ENCODE measurements around the gene CNIH4. TPM values are rescaled to one million over a fixed set of nuclear protein-coding genes. Genes with fewer than 3 reads are reported as not detected.

CNIH4 gene
- total RNA-seq, 1 experiment from 2014 or later, result 48.9 TPM

GRCh38 chr1:224375059-224375458, 18.4 kb downstream of the CNIH4 start:
- ATAC-seq, result no peak
- DNase-seq (ENCODE audit: low read depth, low spot score), result no peak
- H3K4me3 ChIP-seq (replicated peaks in 1 of 2; ENCODE audit: low read depth in 1 of 2, low read length in 2 of 2), result no peak overlapping the region
- H3K79me2 ChIP-seq (ENCODE audit: insufficient read depth, low read length), result no peaks in the 10 kb centered on the region
- no peaks in the 10 kb centered on the region for H3K27me3 ChIP-seq (ENCODE audit: insufficient read depth, low read length)
- H3K4me2 ChIP-seq (ENCODE audit: low read length), result no peak overlapping the region
- H3K9me3 ChIP-seq (ENCODE audit: control insufficient read depth in 1 of 2, insufficient read depth in 1 of 2, low read depth in 1 of 2, low read length in 2 of 2), result no peaks in the 10 kb centered on the region
- no peak for TF ChIP-seq TCF7L2 (IDR thresholded peaks at IDR 0.05; ENCODE audit: borderline replicate concordance, extremely low read depth, insufficient read depth, insufficient read length)
- TF ChIP-seq CEBPB (IDR thresholded peaks at IDR 0.05; ENCODE audit: low read depth), result no peak
- TF ChIP-seq YY1 (IDR thresholded peaks at IDR 0.05; ENCODE audit: extremely low read depth, insufficient replicate concordance, low read depth, low read length), result no peak
- TF ChIP-seq SRF (IDR thresholded peaks at IDR 0.05; ENCODE audit: low read depth), result no peak
- TF ChIP-seq POLR2AphosphoS5 (IDR thresholded peaks at IDR 0.05; ENCODE audit: low read depth, low read length), result no peak
- no peak for TF ChIP-seq EZH2 (IDR thresholded peaks at IDR 0.05)
- TF ChIP-seq EZH2phosphoT487 (IDR thresholded peaks at IDR 0.05; ENCODE audit: borderline replicate concordance), result no peak
- H2AFZ ChIP-seq (ENCODE audit: low read depth, low read length, poor library complexity, severe bottlenecking), result no peak overlapping the region
- ChIA-PET POLR2A (no interaction called here), CTCF (no interaction called here), RAD21 (ENCODE audit: low non-redundant PET in 1 of 2, low total read pairs in 2 of 2, uncharacterized antibody in 2 of 2, unreplicated experiment in 2 of 2) (no interaction called here)
- peaks cover 18 to 26% of the 10 kb centered on the region in 2 experiments; a peak in 3 of 4 replicates for H3K36me3 ChIP-seq (ENCODE audit: control insufficient read depth in 1 of 2, insufficient read depth in 2 of 2, low read length in 2 of 2)
- peaks cover 4 to 20% of the 10 kb centered on the region in 2 experiments; a peak in 3 of 4 replicates for H3K4me1 ChIP-seq (ENCODE audit: control insufficient read depth in 1 of 2, insufficient read depth in 2 of 2, low read length in 2 of 2)
- BruUV-seq (replicated peaks), result no TSS peak
- intact Hi-C loops (cut with micrococcal nuclease), result no loop called here
- no peaks in the 10 kb centered on the region for H3K9me2 ChIP-seq (ENCODE audit: insufficient read depth)
- no peaks in the 10 kb centered on the region; the same call in 1 of the 2 replicates for H4K20me1 ChIP-seq (ENCODE audit: insufficient read depth)
- no peak overlapping the region for H3K9ac ChIP-seq (ENCODE audit: low read length)
- H3K27ac ChIP-seq (ENCODE audit: low read depth, low read length), result no peak overlapping the region

DNA sequence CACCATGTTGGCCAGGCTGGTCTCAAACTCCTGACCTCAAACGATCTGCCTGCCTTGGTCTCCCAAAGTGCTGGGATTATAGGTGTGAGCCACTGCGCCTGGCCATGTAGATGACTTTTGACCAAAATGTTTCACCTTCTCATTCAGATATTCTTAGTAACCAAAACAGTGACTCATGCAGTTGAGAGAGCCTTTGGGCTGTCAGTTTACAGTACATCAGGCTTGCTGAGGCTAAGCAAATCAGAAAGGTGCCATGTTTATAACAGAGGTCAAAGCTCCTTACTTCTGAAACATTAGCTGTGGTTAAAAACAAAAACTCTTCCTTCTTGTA, 21.0 kb downstream of the CNIH4 start:
- Histone ChIP-seq H2AFZ (ENCODE audit: low read depth, low read length, poor library complexity, severe bottlenecking) (no peak overlapping the region), H3K9me2 (ENCODE audit: insufficient read depth) (no peaks in the 10 kb centered on the region), H3K9ac (ENCODE audit: low read length) (no peak overlapping the region), H3K9me3 (ENCODE audit: control insufficient read depth in 1 of 2, insufficient read depth in 1 of 2, low read depth in 1 of 2, low read length in 2 of 2) (no peaks in the 10 kb centered on the region), H3K4me3 (replicated peaks in 1 of 2; ENCODE audit: low read depth in 1 of 2, low read length in 2 of 2) (no peak overlapping the region), H3K4me1 (ENCODE audit: control insufficient read depth in 1 of 2, insufficient read depth in 2 of 2, low read length in 2 of 2) (peaks cover 4 to 20% of the 10 kb centered on the region in 2 experiments; a peak in 3 of 4 replicates), H3K79me2 (ENCODE audit: insufficient read depth, low read length) (no peaks in the 10 kb centered on the region), H4K20me1 (ENCODE audit: insufficient read depth) (no peaks in the 10 kb centered on the region; the same call in 1 of the 2 replicates), H3K4me2 (ENCODE audit: low read length) (peak overlapping the region; percentile 39; the same call in 1 of the 2 replicates), H3K27me3 (ENCODE audit: insufficient read depth, low read length) (no peaks in the 10 kb centered on the region), H3K36me3 (ENCODE audit: control insufficient read depth in 1 of 2, insufficient read depth in 2 of 2, low read length in 2 of 2) (peaks cover 13% of the 10 kb centered on the region in 2 experiments; a peak in 2 of 4 replicates), H3K27ac (ENCODE audit: low read depth, low read length) (no peak overlapping the region)
- ChIA-PET CTCF (no interaction called here), POLR2A (no interaction called here), RAD21 (ENCODE audit: low non-redundant PET in 1 of 2, low total read pairs in 2 of 2, uncharacterized antibody in 2 of 2, unreplicated experiment in 2 of 2) (interaction anchor here in 1 of 2 experiments (0.7 kb wide), 1 partner anchor 58 kb away, joined by 3 read pairs; no protein-coding TSS in a partner anchor)
- intact Hi-C loops (cut with micrococcal nuclease), result no loop called here
- BruUV-seq (replicated peaks), result no TSS peak
- peak; percentile 26; the same call in 1 of the 2 replicates for TF ChIP-seq FOSL1 (IDR thresholded peaks at IDR 0.05; ENCODE audit: low read depth)
- TF ChIP-seq POLR2A (IDR thresholded peaks at IDR 0.05; ENCODE audit: borderline replicate concordance, extremely low read depth, insufficient read depth, insufficient read length), result no peak
- TF ChIP-seq POLR2AphosphoS5 (IDR thresholded peaks at IDR 0.05; ENCODE audit: low read depth, low read length), result no peak
- TF ChIP-seq CEBPB (IDR thresholded peaks at IDR 0.05; ENCODE audit: low read depth), result no peak
- TF ChIP-seq SP1 (IDR thresholded peaks at IDR 0.05; ENCODE audit: low read depth), result no peak
- peak; percentile 23; the same call in 1 of the 2 replicates for TF ChIP-seq JUND (IDR thresholded peaks at IDR 0.05)
- TF ChIP-seq YY1 (IDR thresholded peaks at IDR 0.05; ENCODE audit: extremely low read depth, insufficient replicate concordance, low read depth, low read length), result no peak
- DNase-seq (ENCODE audit: low read depth, low spot score) (no peak), ATAC-seq (peak; percentile 47; the same call in 1 of the 2 replicates)

All from HCT116 (cell line).